Astrocyte (in vitro differentiated cells and primary cell): Measurements from ENCODE around the gene ERC1. TPM values are rescaled to one million over a fixed set of nuclear protein-coding genes. Genes with fewer than 3 reads are reported as not detected.
"Not testable (repeated sequence)": the region's sequence is repeated elsewhere in the genome, so short reads cannot be mapped to it uniquely, and the experiment has no call there.

Experiments
- DNase-seq: peaks from one replicate; pipeline ENCODE4 v3.0.0-alpha.2; 2010; ENCODE audit warnings: low read depth
- FAIRE-seq: peaks from 2 replicates; lab custom pipeline; 2011; peaks lifted over from hg19 to GRCh38; lab: Jason Lieb, UNC
- H2AFZ ChIP-seq: 2 replicates; pipeline ENCODE4 v1.6.0; 2012; ENCODE audit warnings: low read depth, low read length, inconsistent platforms
- H3K27ac ChIP-seq: 2 replicates; pipeline ENCODE4 v1.5.1; 2011; ENCODE audit warnings: low read depth, low read length, inconsistent platforms
- H3K27me3 ChIP-seq: 2 replicates; pipeline ENCODE4 v1.6.0; 2011; ENCODE audit warnings: low read length, inconsistent platforms; ENCODE audit not compliant: insufficient read depth
- H3K36me3 ChIP-seq: 2 replicates; pipeline ENCODE4 v1.5.1; 2011; ENCODE audit warnings: low read length, inconsistent platforms; ENCODE audit not compliant: insufficient read depth
- H3K4me1 ChIP-seq: 2 replicates; pipeline ENCODE4 v1.5.1; 2011; ENCODE audit warnings: low read length, inconsistent platforms; ENCODE audit not compliant: insufficient read depth
- H3K4me2 ChIP-seq: 2 replicates; pipeline ENCODE4 v1.6.0; 2012; ENCODE audit warnings: low read length, inconsistent platforms
- H3K4me3 ChIP-seq: 2 replicates; pipeline ENCODE4 v1.5.1; 2011; ENCODE audit warnings: low read depth, mild to moderate bottlenecking, low read length, inconsistent platforms; ENCODE audit not compliant: insufficient read depth
- H3K79me2 ChIP-seq: 2 replicates; pipeline ENCODE4 v1.6.0; 2012; ENCODE audit warnings: mild to moderate bottlenecking, low read length, inconsistent platforms; ENCODE audit not compliant: insufficient read depth
- H3K9ac ChIP-seq: 2 replicates; pipeline ENCODE4 v1.6.0; 2012; ENCODE audit warnings: mild to moderate bottlenecking, low read length, inconsistent platforms
- H3K9me3 ChIP-seq: 2 replicates; pipeline ENCODE4 v1.5.1; 2012; ENCODE audit warnings: low read depth, mild to moderate bottlenecking, low read length, inconsistent platforms; ENCODE audit not compliant: insufficient read depth
- H4K20me1 ChIP-seq: 2 replicates; pipeline ENCODE4 v1.6.0; 2012; ENCODE audit warnings: low read length, inconsistent platforms; ENCODE audit not compliant: insufficient read depth
- H3K27ac Mint-ChIP-seq: one replicate; pipeline ENCODE4 v1.8.0; 2021; ENCODE audit warnings: mild to moderate bottlenecking, mixed read lengths; ENCODE audit not compliant: unreplicated experiment
- H3K27me3 Mint-ChIP-seq: one replicate; pipeline ENCODE4 v1.8.0; 2021; ENCODE audit warnings: low read depth, mixed read lengths; ENCODE audit not compliant: unreplicated experiment
- H3K36me3 Mint-ChIP-seq: one replicate; pipeline ENCODE4 v1.8.0; 2021; ENCODE audit warnings: low read depth, mixed read lengths; ENCODE audit not compliant: unreplicated experiment
- H3K4me1 Mint-ChIP-seq: one replicate; pipeline ENCODE4 v1.8.0; 2021; ENCODE audit warnings: low read depth, mixed read lengths; ENCODE audit not compliant: unreplicated experiment
- H3K4me3 Mint-ChIP-seq: one replicate; pipeline ENCODE4 v1.8.0; 2021; ENCODE audit warnings: mild to moderate bottlenecking, moderate library complexity, mixed read lengths; ENCODE audit not compliant: unreplicated experiment
- H3K9me3 Mint-ChIP-seq: one replicate; pipeline ENCODE4 v1.8.0; 2021; ENCODE audit warnings: mild to moderate bottlenecking, mixed read lengths; ENCODE audit not compliant: unreplicated experiment
- CTCF ChIP-seq: IDR thresholded peaks from 2 replicates; pipeline ENCODE4 v1.5.1; 2011; ENCODE audit warnings: low read depth, mild to moderate bottlenecking, inconsistent platforms, low read length, moderate library complexity; ENCODE audit not compliant: insufficient read depth
- EZH2 ChIP-seq: IDR thresholded peaks from 2 replicates; pipeline ENCODE4 v1.6.1; 2012; ENCODE audit warnings: mild to moderate bottlenecking, low read length, inconsistent platforms; ENCODE audit not compliant: insufficient read depth
- total RNA-seq: library from RNA; stranded (reverse); gene quantifications from 2 replicates; pipeline ENCODE4 v1.2.1, GENCODE V29; 2021

The ERC1 gene
- total RNA-seq, 1 donor from 2014 or later, result 67.1 TPM

- Histone ChIP-seq H4K20me1 (peaks cover 26% of the 10 kb centered on the region), H3K4me2 (no peak overlapping the region), H3K27me3 (no peaks in the 10 kb centered on the region), H3K36me3 (no peaks in the 10 kb centered on the region), H2AFZ (no peak overlapping the region), H3K4me1 (no peaks in the 10 kb centered on the region), H3K27ac (no peak overlapping the region), H3K79me2 (peaks cover 28% of the 10 kb centered on the region), H3K9ac (no peak overlapping the region), H3K4me3 (no peak overlapping the region), H3K9me3 (no peaks in the 10 kb centered on the region)
- H3K27me3 Mint-ChIP-seq, result no peaks in the 10 kb centered on the region
- H3K4me1 Mint-ChIP-seq, result peaks cover 17% of the 10 kb centered on the region
- H3K27ac Mint-ChIP-seq, result no peak overlapping the region
- DNase-seq (no peak), FAIRE-seq (no peak)
- H3K4me3 Mint-ChIP-seq, result no peak overlapping the region
- H3K36me3 Mint-ChIP-seq, result peaks cover 2% of the 10 kb centered on the region
- TF ChIP-seq CTCF (no peak), EZH2 (no peak)
- no peaks in the 10 kb centered on the region for H3K9me3 Mint-ChIP-seq
Observed at GRCh38 chr12:1050059-1050707, 59.2 kb downstream of the ERC1 start.

GRCh38 chr12:1051672-1052071 is 60.6 kb downstream of the ERC1 start:
- H3K79me2 ChIP-seq, result peaks cover 21% of the 10 kb centered on the region
- not testable (repeated sequence) for H3K27me3 Mint-ChIP-seq, H3K27ac ChIP-seq, H3K9me3 ChIP-seq, H3K36me3 Mint-ChIP-seq, DNase-seq, H3K9me3 Mint-ChIP-seq, H3K36me3 ChIP-seq, H3K9ac ChIP-seq, H3K4me2 ChIP-seq, H3K4me3 Mint-ChIP-seq, H3K27ac Mint-ChIP-seq, H2AFZ ChIP-seq, H3K27me3 ChIP-seq, H3K4me1 ChIP-seq, H3K4me3 ChIP-seq, FAIRE-seq
- H4K20me1 ChIP-seq, result peaks cover 28% of the 10 kb centered on the region
- peaks cover 19% of the 10 kb centered on the region for H3K4me1 Mint-ChIP-seq

GRCh38 chr12:1053690-1054089 is 62.7 kb downstream of the ERC1 start:
- no peak overlapping the region for H3K27ac Mint-ChIP-seq

More at GRCh38 chr12:1053690-1054089, 62.7 kb downstream of the ERC1 start:
- no peak for TF ChIP-seq CTCF
- TF ChIP-seq EZH2, result no peak
- Mint-ChIP-seq H3K9me3 (peaks cover 5% of the 10 kb centered on the region), H3K27me3 (no peaks in the 10 kb centered on the region), H3K4me1 (peaks cover 19% of the 10 kb centered on the region), H3K4me3 (no peak overlapping the region), H3K36me3 (peaks cover 8% of the 10 kb centered on the region)
- FAIRE-seq (no peak), DNase-seq (no peak)
- no peaks in the 10 kb centered on the region for H3K27me3 ChIP-seq
- H3K4me1 ChIP-seq, result no peaks in the 10 kb centered on the region
- no peak overlapping the region for H3K27ac ChIP-seq
- H2AFZ ChIP-seq, result no peak overlapping the region
- H3K9ac ChIP-seq, result no peak overlapping the region
- no peak overlapping the region for H3K4me2 ChIP-seq
- no peaks in the 10 kb centered on the region for H3K36me3 ChIP-seq
- peaks cover 28% of the 10 kb centered on the region for H4K20me1 ChIP-seq
- H3K79me2 ChIP-seq, result peaks cover 6% of the 10 kb centered on the region
- H3K9me3 ChIP-seq, result no peaks in the 10 kb centered on the region
- no peak overlapping the region for H3K4me3 ChIP-seq
